ENCODE results near the gene FBRSL1. TPM values are rescaled to one million over a fixed set of nuclear protein-coding genes. Genes with fewer than 3 reads are reported as not detected.
A peak's percentile ranks its signal among the peaks of the same experiment; 100 is the strongest.

The FBRSL1 gene
- total and polyA plus RNA-seq, 9 of the 15 experiments (the other 6 are each of a cell fraction or from before 2014, with no cell fraction given), result 0.24 to 129 (median 7.3) TPM

DNA sequence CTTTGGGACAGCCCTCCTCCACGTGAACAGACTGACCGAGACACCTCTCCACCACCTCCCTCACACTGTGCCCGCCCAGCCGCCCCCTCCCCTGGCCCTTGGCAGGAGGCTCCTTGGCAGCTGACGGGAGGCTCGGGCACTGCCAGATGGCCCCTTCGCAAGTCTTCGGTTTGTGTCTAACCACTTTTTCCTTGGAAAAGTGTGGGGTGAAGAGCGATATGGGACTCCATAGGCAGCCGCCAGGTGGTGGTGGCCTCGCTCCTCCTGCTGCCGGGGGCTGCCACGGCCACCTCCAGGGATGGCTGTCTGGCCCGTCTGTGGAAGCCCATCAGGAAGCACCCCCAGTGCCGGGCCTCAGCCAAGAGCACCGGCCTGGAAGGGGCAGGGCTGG lies 61.7 kb downstream of the FBRSL1 start:
- intact Hi-C loops (cut with micrococcal nuclease) (no loop called here), in situ Hi-C loops (cut with MboI) (loop anchor here (10.0 kb wide), 1 partner anchor 137 kb away; no protein-coding TSS in a partner anchor)
- no peak overlapping the region for H3K9ac ChIP-seq (ENCODE audit: insufficient read depth in 1 of 2, low read depth in 2 of 2, low read length in 2 of 2)
- no peaks in the 10 kb centered on the region for H3K9me1 ChIP-seq (ENCODE audit: control insufficient read depth, insufficient read depth, low read length)
- no peaks in the 10 kb centered on the region for H3K79me2 ChIP-seq (ENCODE audit: control insufficient read depth, insufficient read depth, low read length)
- H3K4me2 ChIP-seq (ENCODE audit: insufficient read depth, low read length), result no peak overlapping the region
- no peaks in the 10 kb centered on the region for H3K36me3 ChIP-seq (ENCODE audit: control insufficient read depth, insufficient read depth, low read length)
- peaks cover 12% of the 10 kb centered on the region; the same call in 1 of the 2 replicates for H4K20me1 ChIP-seq (replicated peaks; ENCODE audit: control insufficient read depth, insufficient read depth, low read length)
- peaks cover 0 to 59% of the 10 kb centered on the region in 2 experiments; a peak in 2 of 5 replicates for H3K4me1 ChIP-seq (replicated peaks in 1 of 2; ENCODE audit: control insufficient read depth in 2 of 2, insufficient read depth in 2 of 2, low read length in 2 of 2)
- 78% methylated on average over 12 of the region's 16 CpGs for WGBS (ENCODE audit: insufficient coverage, low coverage, missing lambda C conversion rate)
- POLR2A ChIA-PET, result interaction anchor here (0.6 kb wide), 1 partner anchor 140 kb away, joined by 3 read pairs; no protein-coding TSS in a partner anchor
- no peak overlapping the region for H3K27ac ChIP-seq (ENCODE audit: extremely low read depth, low read depth, low read length)
- FAIRE-seq (no peak), ATAC-seq (no peak), DNase-seq (ENCODE audit: extremely low read depth in 1 of 4, low spot score in 3 of 4) (no peak)
- no TSS peak for BruUV-seq (replicated peaks)
- H3K27me3 ChIP-seq (ENCODE audit: control insufficient read depth in 2 of 2, insufficient read depth in 2 of 2, low read length in 2 of 2), result no peaks in the 10 kb centered on the region
- no peaks in the 10 kb centered on the region for H3K9me3 ChIP-seq (replicated peaks; ENCODE audit: control insufficient read depth, insufficient read depth, low read depth, low read length)
- peak; percentile 35; the same call in 1 of the 2 replicates for TF ChIP-seq POLR2G (IDR thresholded peaks at IDR 0.05; ENCODE audit: low read depth, low read length)
- TF ChIP-seq, protein P1, sequence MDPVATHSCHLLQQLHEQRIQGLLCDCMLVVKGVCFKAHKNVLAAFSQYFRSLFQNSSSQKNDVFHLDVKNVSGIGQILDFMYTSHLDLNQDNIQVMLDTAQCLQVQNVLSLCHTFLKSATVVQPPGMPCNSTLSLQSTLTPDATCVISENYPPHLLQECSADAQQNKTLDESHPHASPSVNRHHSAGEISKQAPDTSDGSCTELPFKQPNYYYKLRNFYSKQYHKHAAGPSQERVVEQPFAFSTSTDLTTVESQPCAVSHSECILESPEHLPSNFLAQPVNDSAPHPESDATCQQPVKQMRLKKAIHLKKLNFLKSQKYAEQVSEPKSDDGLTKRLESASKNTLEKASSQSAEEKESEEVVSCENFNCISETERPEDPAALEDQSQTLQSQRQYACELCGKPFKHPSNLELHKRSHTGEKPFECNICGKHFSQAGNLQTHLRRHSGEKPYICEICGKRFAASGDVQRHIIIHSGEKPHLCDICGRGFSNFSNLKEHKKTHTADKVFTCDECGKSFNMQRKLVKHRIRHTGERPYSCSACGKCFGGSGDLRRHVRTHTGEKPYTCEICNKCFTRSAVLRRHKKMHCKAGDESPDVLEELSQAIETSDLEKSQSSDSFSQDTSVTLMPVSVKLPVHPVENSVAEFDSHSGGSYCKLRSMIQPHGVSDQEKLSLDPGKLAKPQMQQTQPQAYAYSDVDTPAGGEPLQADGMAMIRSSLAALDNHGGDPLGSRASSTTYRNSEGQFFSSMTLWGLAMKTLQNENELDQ (CRISPR knock-in tag; IDR thresholded peaks at IDR 0.05; ENCODE audit: borderline replicate concordance), result no peak
- TF ChIP-seq DNMT1 (IDR thresholded peaks at IDR 0.05), result no peak
- H3K4me3 ChIP-seq, result no peak overlapping the region
- H2AFZ ChIP-seq (ENCODE audit: low read depth, low read length), result no peak overlapping the region
- CTCF ChIA-PET (ENCODE audit: low intra/inter-chr PET ratio), result no interaction called here
